Measurements from ENCODE around the gene EIF5A2. TPM values are rescaled to one million over a fixed set of nuclear protein-coding genes. Genes with fewer than 3 reads are reported as not detected.

The EIF5A2 gene
- total and polyA plus RNA-seq, 2 donors (not counting 1 experiment from before 2014, with no cell fraction given) = 1.7 to 4.1 TPM

DNA sequence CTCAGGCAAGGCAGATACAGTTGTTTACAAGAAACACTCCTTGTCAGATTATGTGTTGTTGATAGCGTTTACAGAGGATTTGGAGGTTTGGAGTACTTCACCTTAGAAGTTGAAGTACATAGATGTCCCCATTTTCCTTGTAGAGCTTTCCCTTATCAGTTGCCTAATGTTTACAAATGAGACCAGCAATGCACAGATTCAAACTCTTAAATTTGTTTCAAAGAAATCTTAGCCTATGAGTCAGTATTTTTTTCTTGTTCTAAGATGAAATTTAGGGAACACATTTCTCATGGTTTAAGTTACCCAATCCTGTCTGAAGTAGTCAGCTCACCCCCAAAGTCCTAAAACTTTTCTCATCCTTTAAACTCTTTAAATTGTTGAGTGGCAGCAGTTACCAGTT is 6.3 kb upstream of the EIF5A2 start:
- H4K20me1 ChIP-seq (ENCODE audit: control insufficient read depth, insufficient read depth, low read length, poor library complexity, severe bottlenecking) = no peaks in the 10 kb centered on the region
- no peak overlapping the region for H3K27ac ChIP-seq (ENCODE audit: low read length in 2 of 2)
- H3K36me3 ChIP-seq (replicated peaks in 1 of 2; ENCODE audit: control extremely low read depth in 1 of 2, control insufficient read depth in 1 of 2, extremely low read depth in 1 of 2, insufficient read depth in 2 of 2, low read length in 1 of 2) = no peaks in the 10 kb centered on the region
- no peak for ATAC-seq (ENCODE audit: low read depth)
- intact Hi-C loops (cut with micrococcal nuclease) = loop anchor here (5.0 kb wide), 1 partner anchor 548 kb away; the partner anchor contains the start of gene TNIK
- no peak for TF ChIP-seq EZH2 (IDR thresholded peaks at IDR 0.05; ENCODE audit: borderline replicate concordance, insufficient read depth, low read depth, low read length, poor library complexity, severe bottlenecking)
- TF ChIP-seq, protein P1, sequence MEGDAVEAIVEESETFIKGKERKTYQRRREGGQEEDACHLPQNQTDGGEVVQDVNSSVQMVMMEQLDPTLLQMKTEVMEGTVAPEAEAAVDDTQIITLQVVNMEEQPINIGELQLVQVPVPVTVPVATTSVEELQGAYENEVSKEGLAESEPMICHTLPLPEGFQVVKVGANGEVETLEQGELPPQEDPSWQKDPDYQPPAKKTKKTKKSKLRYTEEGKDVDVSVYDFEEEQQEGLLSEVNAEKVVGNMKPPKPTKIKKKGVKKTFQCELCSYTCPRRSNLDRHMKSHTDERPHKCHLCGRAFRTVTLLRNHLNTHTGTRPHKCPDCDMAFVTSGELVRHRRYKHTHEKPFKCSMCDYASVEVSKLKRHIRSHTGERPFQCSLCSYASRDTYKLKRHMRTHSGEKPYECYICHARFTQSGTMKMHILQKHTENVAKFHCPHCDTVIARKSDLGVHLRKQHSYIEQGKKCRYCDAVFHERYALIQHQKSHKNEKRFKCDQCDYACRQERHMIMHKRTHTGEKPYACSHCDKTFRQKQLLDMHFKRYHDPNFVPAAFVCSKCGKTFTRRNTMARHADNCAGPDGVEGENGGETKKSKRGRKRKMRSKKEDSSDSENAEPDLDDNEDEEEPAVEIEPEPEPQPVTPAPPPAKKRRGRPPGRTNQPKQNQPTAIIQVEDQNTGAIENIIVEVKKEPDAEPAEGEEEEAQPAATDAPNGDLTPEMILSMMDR (IDR thresholded peaks at IDR 0.05) = no peak
- H3K27me3 Mint-ChIP-seq = peaks cover 2% of the 10 kb centered on the region
- no peak for DNase-seq
- H3K4me1 Mint-ChIP-seq = peaks cover under 1% of the 10 kb centered on the region
- no peak overlapping the region for H3K4me3 Mint-ChIP-seq
- H3K9me3 ChIP-seq (ENCODE audit: control extremely low read depth in 1 of 3, control insufficient read depth in 2 of 3, insufficient read depth in 1 of 3, low read length in 2 of 3) = peaks cover 0 to 20% (median 13%) of the 10 kb centered on the region in 3 donors
- no peak overlapping the region for H3K4me3 ChIP-seq (ENCODE audit: control extremely low read depth in 1 of 5, extremely low read depth in 1 of 5, insufficient read depth in 1 of 5, low read depth in 2 of 5, low read length in 4 of 5)
- no peak overlapping the region for H3K9ac ChIP-seq (ENCODE audit: low read length)
- ChIA-PET POLR2A (no interaction called here), CTCF (no interaction called here)
- H3K9me3 Mint-ChIP-seq (ENCODE audit: insufficient read depth) = peaks cover 14% of the 10 kb centered on the region
- no peaks in the 10 kb centered on the region for H3K27me3 ChIP-seq (replicated peaks in 1 of 4; ENCODE audit: control extremely low read depth in 1 of 4, control insufficient read depth in 3 of 4, insufficient read depth in 4 of 4, low read length in 3 of 4)
- H3K79me2 ChIP-seq (ENCODE audit: control insufficient read depth, insufficient read depth, low read length) = no peaks in the 10 kb centered on the region
- no peak overlapping the region for H3K27ac Mint-ChIP-seq
- H3K4me1 ChIP-seq (ENCODE audit: control insufficient read depth in 2 of 2, insufficient read depth in 2 of 2, low read length in 2 of 2) = no peaks in the 10 kb centered on the region
- no peak overlapping the region for H2AFZ ChIP-seq (ENCODE audit: insufficient read depth, low read depth, low read length, poor library complexity, severe bottlenecking)
- H3K4me2 ChIP-seq (replicated peaks; ENCODE audit: low read depth, low read length, poor library complexity, severe bottlenecking) = no peak overlapping the region
- WGBS (ENCODE audit: insufficient coverage) = no CpG with 5 or more reads among the region's 1 CpG

DNA sequence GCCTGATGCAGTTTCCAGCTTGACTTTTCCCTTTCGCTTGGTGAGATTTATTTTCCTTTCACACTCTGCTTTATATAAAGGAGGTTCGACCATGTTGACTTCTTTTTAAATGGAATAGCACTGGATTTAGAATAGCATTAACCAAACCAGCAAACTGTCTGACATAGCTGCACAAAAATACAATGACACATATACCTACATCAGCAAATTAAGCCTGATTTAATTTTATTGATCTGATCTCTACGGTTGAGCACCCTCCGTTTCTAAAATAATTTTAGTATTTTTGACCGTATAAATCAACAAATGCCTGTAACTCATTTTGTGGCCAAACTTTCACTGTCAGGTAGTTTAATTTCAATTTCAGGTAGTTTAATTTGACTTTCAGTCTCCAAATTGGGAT is 5.8 kb upstream of the EIF5A2 start:
- no peak for TF ChIP-seq EZH2 (IDR thresholded peaks at IDR 0.05; ENCODE audit: borderline replicate concordance, insufficient read depth, low read depth, low read length, poor library complexity, severe bottlenecking)
- TF ChIP-seq, protein P1 (IDR thresholded peaks at IDR 0.05) = no peak
- intact Hi-C loops (cut with micrococcal nuclease) = loop anchor here (5.0 kb wide), 1 partner anchor 548 kb away; the partner anchor contains the start of gene TNIK
- Mint-ChIP-seq H3K4me3 (no peak overlapping the region), H3K27ac (no peak overlapping the region), H3K4me1 (peaks cover 5% of the 10 kb centered on the region), H3K27me3 (no peaks in the 10 kb centered on the region), H3K9me3 (ENCODE audit: insufficient read depth) (peaks cover 19% of the 10 kb centered on the region)
- H3K4me3 ChIP-seq (ENCODE audit: control extremely low read depth in 1 of 5, extremely low read depth in 1 of 5, insufficient read depth in 1 of 5, low read depth in 2 of 5, low read length in 4 of 5) = no peak overlapping the region
- peaks cover 0 to 23% (median 17%) of the 10 kb centered on the region in 3 donors for H3K9me3 ChIP-seq (ENCODE audit: control extremely low read depth in 1 of 3, control insufficient read depth in 2 of 3, insufficient read depth in 1 of 3, low read length in 2 of 3)
- no peaks in the 10 kb centered on the region for H3K36me3 ChIP-seq (replicated peaks in 1 of 2; ENCODE audit: control extremely low read depth in 1 of 2, control insufficient read depth in 1 of 2, extremely low read depth in 1 of 2, insufficient read depth in 2 of 2, low read length in 1 of 2)
- no peak for DNase-seq
- no peak overlapping the region for H2AFZ ChIP-seq (ENCODE audit: insufficient read depth, low read depth, low read length, poor library complexity, severe bottlenecking)
- no peak overlapping the region for H3K4me2 ChIP-seq (replicated peaks; ENCODE audit: low read depth, low read length, poor library complexity, severe bottlenecking)
- H3K79me2 ChIP-seq (ENCODE audit: control insufficient read depth, insufficient read depth, low read length) = no peaks in the 10 kb centered on the region
- H3K9ac ChIP-seq (ENCODE audit: low read length) = no peak overlapping the region
- H4K20me1 ChIP-seq (ENCODE audit: control insufficient read depth, insufficient read depth, low read length, poor library complexity, severe bottlenecking) = no peaks in the 10 kb centered on the region
- no peak overlapping the region for H3K27ac ChIP-seq (ENCODE audit: low read length in 2 of 2)
- ChIA-PET POLR2A (no interaction called here), CTCF (no interaction called here)
- H3K27me3 ChIP-seq (replicated peaks in 1 of 4; ENCODE audit: control extremely low read depth in 1 of 4, control insufficient read depth in 3 of 4, insufficient read depth in 4 of 4, low read length in 3 of 4) = no peaks in the 10 kb centered on the region
- no CpG with 5 or more reads among the region's 5 CpGs for WGBS (ENCODE audit: insufficient coverage)
- peaks cover 0 to under 1% of the 10 kb centered on the region in 2 donors for H3K4me1 ChIP-seq (ENCODE audit: control insufficient read depth in 2 of 2, insufficient read depth in 2 of 2, low read length in 2 of 2)
- ATAC-seq (ENCODE audit: low read depth) = no peak
